HepG2 (cell line): ENCODE results near the gene GRIK1. TPM values are rescaled to one million over a fixed set of nuclear protein-coding genes. Genes with fewer than 3 reads are reported as not detected.

Experiments used
- ATAC-seq: fragments of 200-7000 bp; cut with Tn5 transposase; 3 replicates; pipeline ENCODE4 v1.9.1; 2020; ENCODE audit warnings: mild to moderate bottlenecking, moderate library complexity
- BruUV-seq: library from RNA; stranded (reverse); fragments of 400-500 nt; replicated peaks from 2 replicates; lab custom pipeline; 2021; lab: Mats Ljungman, UMichigan
- CTCF ChIA-PET: fragments of 300-600 bp; formaldehyde crosslinking; extraction: SDS; loops from one replicate; lab custom pipeline; 2021; ENCODE audit warnings: low total read pairs, inconsistent platforms, low intra/inter-chr PET ratio; lab: Yijun Ruan, JAX
- POLR2A ChIA-PET: fragments of 350-600 bp; sonication (Branson Sonifier 250); formaldehyde crosslinking; loops from one replicate; lab custom pipeline; 2020; ENCODE audit warnings: antibody characterized with exemption, inconsistent platforms; lab: Yijun Ruan, JAX
- DNase-seq: peaks from one replicate; pipeline ENCODE4 v3.0.0-alpha.2; 2015; ENCODE audit warnings: low spot score
- FAIRE-seq: peaks from 3 replicates; lab custom pipeline; 2011; peaks lifted over from hg19 to GRCh38; lab: Jason Lieb, UNC
- H2AFZ ChIP-seq: one replicate; pipeline ENCODE4 v1.6.1; 2011; ENCODE audit warnings: low read length, inconsistent platforms
- H3K27ac ChIP-seq: fragments of 300-600 bp; 3 replicates; pipeline ENCODE4 v1.8.0; 2011; ENCODE audit warnings: mixed run types, mild to moderate bottlenecking, mixed read lengths, low read length, inconsistent platforms; ENCODE audit not compliant: insufficient read depth; ENCODE audit errors: extremely low read length
- H3K27me3 ChIP-seq, 2 experiments: fragments of 200-600 bp in 1 of 2; 2 replicates in 1 of 2; 3 replicates in 1 of 2; pipeline versions ENCODE4 v1.6.0 to v1.8.0; 2011; ENCODE audit warnings: low read length in 2 of 2, mild to moderate bottlenecking in 2 of 2, moderate library complexity in 2 of 2, inconsistent platforms in 1 of 2; ENCODE audit not compliant: insufficient read depth in 2 of 2, control insufficient read depth in 1 of 2
- H3K36me3 ChIP-seq, 2 experiments: fragments of 200-600 bp in 1 of 2; replicated peaks in 1 of 2; 2 replicates in 1 of 2; 3 replicates in 1 of 2; pipeline versions ENCODE4 v1.5.1 to v1.8.0; 2011; ENCODE audit warnings: low read length in 2 of 2, inconsistent platforms in 1 of 2; ENCODE audit not compliant: insufficient read depth in 2 of 2, control insufficient read depth in 1 of 2
- H3K4me1 ChIP-seq: 2 replicates; pipeline ENCODE4 v1.5.1; 2012; ENCODE audit warnings: low read length, inconsistent platforms; ENCODE audit not compliant: insufficient read depth
- H3K4me2 ChIP-seq: 2 replicates; pipeline ENCODE4 v1.6.0; 2011; ENCODE audit warnings: low read depth, low read length, inconsistent platforms
- H3K4me3 ChIP-seq, 3 experiments: fragments of 200-600 bp in 1 of 3; sonication (generic), shearing (Covaris generic) in 1 of 3; replicated peaks in 1 of 3; 2 replicates each; pipeline ENCODE4 v1.5.1; 2011 to 2016; ENCODE audit warnings: low read length in 3 of 3, inconsistent platforms in 2 of 3, low read depth in 2 of 3, mild to moderate bottlenecking in 2 of 3, control low read depth in 1 of 3, mixed read lengths in 1 of 3; ENCODE audit not compliant: insufficient read depth in 1 of 3
- H3K79me2 ChIP-seq: one replicate; pipeline ENCODE4 v1.6.1; 2011; ENCODE audit warnings: low read length, inconsistent platforms; ENCODE audit not compliant: insufficient read depth
- H3K9ac ChIP-seq: 2 replicates; pipeline ENCODE4 v1.6.0; 2011; ENCODE audit warnings: mild to moderate bottlenecking, low read depth, low read length, inconsistent platforms; ENCODE audit not compliant: insufficient read depth
- H3K9me3 ChIP-seq: 2 replicates; pipeline ENCODE4 v1.5.1; 2012; ENCODE audit warnings: mild to moderate bottlenecking, low read length
- H4K20me1 ChIP-seq: 2 replicates; pipeline ENCODE4 v1.6.0; 2011; ENCODE audit warnings: inconsistent platforms, mild to moderate bottlenecking, low read length, moderate library complexity; ENCODE audit not compliant: insufficient read depth
- AHDC1 ChIP-seq: sonication (generic); formaldehyde crosslinking; IDR thresholded peaks from 2 replicates; pipeline ENCODE4 v1.5.1; 2020; ENCODE audit warnings: mild to moderate bottlenecking, missing genetic modification reagents, borderline replicate concordance
- CCAR2 ChIP-seq: fragments of 200-400 bp; formaldehyde crosslinking; optimal IDR thresholded peaks from 2 replicates; pipeline ENCODE3; 2018; ENCODE audit warnings: low read depth, mild to moderate bottlenecking, low read length, moderate library complexity
- DPF2 ChIP-seq: sonication (generic); formaldehyde crosslinking; IDR thresholded peaks from 2 replicates; pipeline ENCODE4 v1.4.0; 2020; ENCODE audit warnings: mild to moderate bottlenecking, low read depth, missing genetic modification reagents, borderline replicate concordance
- EHMT2 ChIP-seq: fragments of 200-600 bp; sonication (generic); IDR thresholded peaks from 2 replicates; pipeline ENCODE4 v1.7.0; 2017; ENCODE audit warnings: antibody characterized with exemption, low read depth, low read length, borderline replicate concordance
- ELF1 ChIP-seq: sonication (generic); formaldehyde crosslinking; IDR thresholded peaks from 2 replicates; pipeline ENCODE4 v1.4.0; 2020; ENCODE audit warnings: missing genetic modification reagents
- IRF9 ChIP-seq: sonication (generic); formaldehyde crosslinking; IDR thresholded peaks from 2 replicates; pipeline ENCODE4 v1.8.0; 2022; ENCODE audit warnings: missing genetic modification reagents, mild to moderate bottlenecking, borderline replicate concordance
- KMT2B ChIP-seq: IDR thresholded peaks from 2 replicates; pipeline ENCODE4 v1.6.1; 2016; ENCODE audit warnings: missing genetic modification reagents, missing compliant biosample characterization
- MED13 ChIP-seq: sonication (generic); formaldehyde crosslinking; IDR thresholded peaks from 2 replicates; pipeline ENCODE4 v1.5.0; 2020; ENCODE audit warnings: missing genetic modification reagents
- MEF2D ChIP-seq: sonication (generic); formaldehyde crosslinking; IDR thresholded peaks from 2 replicates; pipeline ENCODE4 v1.5.1; 2020; ENCODE audit warnings: mild to moderate bottlenecking, missing genetic modification reagents
- NFRKB ChIP-seq: fragments of 450-650 bp; IDR thresholded peaks from 2 replicates; pipeline ENCODE4 v1.6.1; 2017
- NR2F6 ChIP-seq, 2 experiments: IDR thresholded peaks; 2 replicates each; pipeline ENCODE4 v1.6.1; 2016; ENCODE audit warnings: antibody characterized with exemption in 1 of 2, mild to moderate bottlenecking in 1 of 2
- NR3C1 ChIP-seq: sonication (generic); formaldehyde crosslinking; IDR thresholded peaks from 2 replicates; pipeline ENCODE4 v1.4.0; 2020; ENCODE audit warnings: missing genetic modification reagents
- TOPORS ChIP-seq: sonication (generic); formaldehyde crosslinking; IDR thresholded peaks from 2 replicates; pipeline ENCODE4 v1.8.0; 2023; ENCODE audit warnings: mild to moderate bottlenecking, missing genetic modification reagents
- ZNF138 ChIP-seq: sonication (generic); formaldehyde crosslinking; IDR thresholded peaks from 2 replicates; pipeline ENCODE4 v1.5.0; 2020; ENCODE audit warnings: mild to moderate bottlenecking, low read depth, missing genetic modification reagents
- WGBS: methylation state at CpG from one replicate; pipeline ENCODE4 v1.1.6; 2017; ENCODE audit warnings: low lambda C conversion rate; 5-methylcytosine and 5-hydroxymethylcytosine counted together
- in situ Hi-C: cut with HindIII; loops from 2 replicates; pipeline ENCODE4 v1.10.0; 2017; ENCODE audit warnings: low pct_unique_long_range_greater_than_20kb; ENCODE audit not compliant: extremely low pct_ligation_motif_present
- intact Hi-C: fragments of 100-400 bp; cut with micrococcal nuclease; formaldehyde crosslinking; loops from one replicate; pipeline ENCODE4 v1.10.0; 2022; ENCODE audit not compliant: unreplicated experiment
- polyA plus RNA-seq, 8 experiments: library from polyadenylated mRNA; depleted of rRNA in 3 of 8; stranded (reverse) in 7 of 8; unstranded in 1 of 8; fragments of >200 nt; fragmentation: Illumina TruSeq in 4 of 8; extraction: Trizol in 4 of 8; gene quantifications; 2 replicates each; pipeline versions ENCODE4 v1.2.1 to v1.2.3, GENCODE V29; 2011 to 2016; ENCODE audit warnings: low read depth in 4 of 8, missing spikeins in 1 of 8, mixed read lengths in 1 of 8; ENCODE audit not compliant: insufficient read depth in 1 of 8
- total RNA-seq, 5 experiments: library from RNA; depleted of rRNA; stranded (reverse); fragments of >200 nt; fragmentation: Illumina TruSeq; extraction: Trizol; gene quantifications; 2 replicates each; pipeline ENCODE4 v1.2.3, GENCODE V29; 2016; ENCODE audit warnings: low read depth in 1 of 5

The GRIK1 gene
- total and polyA plus RNA-seq, 2 of the 13 experiments (the other 11 are each of a cell fraction or from before 2014, with no cell fraction given): not detected

GRCh38 chr21:29797155-29797554 is 142.6 kb downstream of the GRIK1 start:
- ChIA-PET POLR2A (no interaction called here), CTCF (no interaction called here)
- in situ Hi-C loops: no loop called here
- Histone ChIP-seq H3K27ac (no peak overlapping the region), H3K4me2 (no peak overlapping the region), H3K4me3 (no peak overlapping the region), H3K27me3 (no peaks in the 10 kb centered on the region)
- FAIRE-seq (no peak), DNase-seq (no peak)
- no peak for TF ChIP-seq KMT2B (CRISPR knock-in tag)
- TF ChIP-seq, all 625 proteins: peak for 0
- ATAC-seq: no peak
- 44% methylated on average over 3 of the region's 3 CpGs for WGBS
- H3K9ac ChIP-seq: no peak overlapping the region
- no peak overlapping the region for H2AFZ ChIP-seq
- H3K79me2 ChIP-seq: no peaks in the 10 kb centered on the region
- H3K36me3 ChIP-seq: no peaks in the 10 kb centered on the region
- H3K4me1 ChIP-seq: no peaks in the 10 kb centered on the region
- intact Hi-C loops: no loop called here
- no peaks in the 10 kb centered on the region for H4K20me1 ChIP-seq
- BruUV-seq: no TSS peak
- H3K9me3 ChIP-seq: no peaks in the 10 kb centered on the region

- intact Hi-C loops (no loop called here), in situ Hi-C loops (no loop called here)
- Histone ChIP-seq H3K9me3 (no peaks in the 10 kb centered on the region), H3K9ac (no peak overlapping the region), H3K79me2 (no peaks in the 10 kb centered on the region), H3K27ac (no peak overlapping the region), H3K27me3 (no peaks in the 10 kb centered on the region), H3K4me3 (no peak overlapping the region), H3K4me2 (no peak overlapping the region), H2AFZ (no peak overlapping the region), H3K4me1 (no peaks in the 10 kb centered on the region), H3K36me3 (no peaks in the 10 kb centered on the region), H4K20me1 (no peaks in the 10 kb centered on the region)
- BruUV-seq: no TSS peak
- no peak for FAIRE-seq
- 8% methylated on average over 4 of the region's 4 CpGs for whole genome bisulfite sequencing
- ChIA-PET CTCF (no interaction called here), POLR2A (no interaction called here)
- DNase-seq: no peak
- ATAC-seq: no peak
- TF ChIP-seq CCAR2: no peak
- no peak for TF ChIP-seq NFRKB
- TF ChIP-seq NR3C1 (CRISPR knock-in tag): no peak
- no peak for TF ChIP-seq TOPORS
- TF ChIP-seq ELF1 (CRISPR knock-in tag): no peak
- TF ChIP-seq MED13 (CRISPR knock-in tag): no peak
- TF ChIP-seq EHMT2: no peak
- no peak for TF ChIP-seq NR2F6 (IDR thresholded peaks at IDR 0.05)
- no peak for TF ChIP-seq NR2F6 (CRISPR knock-in tag; IDR thresholded peaks at IDR 0.05)
- TF ChIP-seq IRF9 (CRISPR knock-in tag): no peak
- no peak for TF ChIP-seq AHDC1 (CRISPR knock-in tag)
- no peak for TF ChIP-seq MEF2D (CRISPR knock-in tag)
- no peak for TF ChIP-seq DPF2
- TF ChIP-seq ZNF138: no peak
These were observed 146.1 kb downstream of the GRIK1 start for GRCh38 chr21:29793712-29794111.
